ENCODE measurements around the gene COG4.

Gene COG4

GRCh38 chr16:70496513-70496912 is 26.8 kb downstream of the COG4 start:
- no peak for DNase-seq (ENCODE audit: low read depth)
- no peak overlapping the region for H3K4me3 ChIP-seq (ENCODE audit: low read depth, low read length)
- TF ChIP-seq CTCF (IDR thresholded peaks at IDR 0.05; ENCODE audit: low read depth, low read length), result no peak
- no peak for TF ChIP-seq POLR2A (IDR thresholded peaks at IDR 0.05; ENCODE audit: extremely low read depth, insufficient read length)
- TF ChIP-seq MAX (IDR thresholded peaks at IDR 0.05; ENCODE audit: low read depth, low read length), result no peak
- TF ChIP-seq MYC (IDR thresholded peaks at IDR 0.05; ENCODE audit: low read depth, low read length), result no peak

DNA sequence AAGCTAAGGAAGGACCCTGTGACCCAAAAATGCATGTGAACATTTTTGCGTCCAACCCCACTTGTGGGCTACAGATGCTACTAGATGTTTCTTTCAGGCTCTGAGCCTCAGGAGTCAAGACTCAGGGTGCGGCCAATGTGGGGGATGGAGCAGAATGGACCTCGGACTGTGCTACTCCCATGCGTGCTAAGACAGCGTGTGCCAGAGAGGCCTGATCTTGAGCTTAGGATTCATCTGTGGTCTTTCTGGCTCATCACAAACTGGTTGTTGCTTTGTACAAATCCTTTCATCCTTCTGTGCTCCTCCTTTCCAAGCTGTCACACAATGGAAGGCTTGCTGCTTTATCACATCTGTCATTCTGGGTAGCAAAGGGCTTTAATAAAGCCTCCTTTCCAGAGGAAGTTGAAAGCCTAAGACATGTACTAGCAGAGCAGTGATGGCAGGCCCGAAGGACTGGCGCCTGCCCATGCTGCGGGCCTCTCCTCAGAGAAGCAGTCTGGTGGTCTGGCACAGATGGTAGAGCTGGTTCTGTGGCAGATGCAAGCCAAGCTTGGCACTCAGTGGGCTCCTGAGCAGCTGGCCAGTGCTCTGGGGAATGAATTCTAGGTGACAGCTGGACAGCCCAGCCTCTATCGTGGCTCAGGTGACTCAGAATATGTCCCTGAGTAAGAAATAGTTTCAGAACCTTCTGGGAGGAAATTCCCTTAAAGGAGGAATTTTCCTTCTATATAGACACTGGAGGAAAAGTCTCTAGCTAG is 27.8 kb downstream of the COG4 start:
- DNase-seq (ENCODE audit: low read depth), result no peak
- H3K4me3 ChIP-seq (ENCODE audit: low read depth, low read length), result no peak overlapping the region
- TF ChIP-seq CTCF (IDR thresholded peaks at IDR 0.05; ENCODE audit: low read depth, low read length) (no peak), MYC (IDR thresholded peaks at IDR 0.05; ENCODE audit: low read depth, low read length) (no peak), POLR2A (IDR thresholded peaks at IDR 0.05; ENCODE audit: extremely low read depth, insufficient read length) (no peak), MAX (IDR thresholded peaks at IDR 0.05; ENCODE audit: low read depth, low read length) (no peak)

GRCh38 chr16:70494777-70495176 is 28.6 kb downstream of the COG4 start:
- no peak overlapping the region for H3K4me3 ChIP-seq (ENCODE audit: low read depth, low read length)
- DNase-seq (ENCODE audit: low read depth), result no peak
- TF ChIP-seq CTCF (IDR thresholded peaks at IDR 0.05; ENCODE audit: low read depth, low read length) (no peak), POLR2A (IDR thresholded peaks at IDR 0.05; ENCODE audit: extremely low read depth, insufficient read length) (no peak), MYC (IDR thresholded peaks at IDR 0.05; ENCODE audit: low read depth, low read length) (no peak), MAX (IDR thresholded peaks at IDR 0.05; ENCODE audit: low read depth, low read length) (no peak)

DNA sequence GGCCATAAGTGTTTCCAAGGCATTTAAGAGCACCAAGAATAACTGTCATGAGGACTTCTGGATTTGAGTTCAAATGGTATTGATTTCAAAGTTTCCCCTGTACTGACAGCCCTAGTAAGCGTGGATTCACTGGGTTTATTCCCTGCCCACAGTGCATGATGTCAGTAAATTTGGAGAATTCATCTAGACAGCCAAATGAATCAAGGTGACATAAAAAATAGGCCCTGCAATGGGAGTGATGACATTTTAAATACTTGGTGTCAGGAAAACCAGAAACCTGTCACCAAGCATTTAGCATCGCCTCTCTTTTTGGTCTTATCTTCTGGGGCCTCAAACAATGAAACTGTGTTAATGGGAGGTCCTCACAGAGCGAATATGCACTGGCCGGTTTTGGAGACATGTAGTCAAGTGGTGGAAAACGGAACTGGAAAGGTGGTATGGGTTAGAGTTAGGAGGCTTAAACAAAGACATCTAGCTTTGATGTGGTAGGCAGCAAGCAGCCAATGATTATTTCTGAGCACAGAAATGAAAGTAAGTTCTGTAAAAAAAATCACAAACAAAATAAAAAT is 29.1 kb downstream of the COG4 start:
- DNase-seq (ENCODE audit: low read depth), result no peak
- TF ChIP-seq POLR2A (IDR thresholded peaks at IDR 0.05; ENCODE audit: extremely low read depth, insufficient read length) (no peak), MYC (IDR thresholded peaks at IDR 0.05; ENCODE audit: low read depth, low read length) (no peak)
- no peak overlapping the region for H3K4me3 ChIP-seq (ENCODE audit: low read depth, low read length)

DNA sequence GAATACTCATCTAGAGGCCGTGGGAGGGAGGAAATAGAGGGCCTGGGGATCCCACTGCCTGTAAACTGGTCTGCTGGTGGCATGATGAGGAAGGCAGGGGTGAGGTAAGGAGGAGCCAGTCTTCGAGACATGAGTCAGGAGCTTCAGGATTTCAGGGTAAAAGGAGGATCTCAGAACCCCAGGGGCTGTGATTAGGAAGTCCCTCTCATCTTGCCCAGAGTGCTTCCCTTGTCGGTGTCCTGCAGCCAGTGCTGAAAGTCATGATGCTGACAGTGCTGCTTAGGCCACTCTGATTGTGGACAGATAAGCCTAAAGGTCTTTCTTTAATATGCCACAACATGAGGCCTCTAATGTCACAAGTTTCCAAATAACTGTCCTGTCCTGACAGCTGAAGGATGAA is 29.6 kb downstream of the COG4 start:
- no peak overlapping the region for H3K4me3 ChIP-seq (ENCODE audit: low read depth, low read length)
- TF ChIP-seq MAX (IDR thresholded peaks at IDR 0.05; ENCODE audit: low read depth, low read length) (no peak), CTCF (IDR thresholded peaks at IDR 0.05; ENCODE audit: low read depth, low read length) (no peak), MYC (IDR thresholded peaks at IDR 0.05; ENCODE audit: low read depth, low read length) (no peak), POLR2A (IDR thresholded peaks at IDR 0.05; ENCODE audit: extremely low read depth, insufficient read length) (no peak)
- DNase-seq (ENCODE audit: low read depth), result peak; percentile 25

DNA sequence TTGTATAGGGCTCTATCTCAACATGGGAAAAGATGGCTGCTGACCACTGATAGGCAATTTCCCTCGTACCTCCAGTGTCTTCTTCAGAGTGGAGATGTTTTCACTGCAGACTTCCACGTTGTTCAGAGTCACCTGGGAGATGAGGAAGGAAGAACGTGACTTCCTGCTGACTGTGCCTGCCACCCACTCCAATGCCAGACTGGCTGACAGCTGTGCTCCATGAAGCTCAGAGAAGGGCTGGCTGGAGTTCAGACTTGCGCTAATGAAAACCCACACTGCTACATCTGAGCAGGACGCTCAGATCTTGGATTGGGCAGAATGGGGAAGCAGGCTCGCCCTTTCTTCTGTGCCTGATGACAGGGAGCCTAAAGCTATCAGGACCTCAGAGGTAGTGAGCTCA is 33.1 kb downstream of the COG4 start:
- TF ChIP-seq MAX (IDR thresholded peaks at IDR 0.05; ENCODE audit: low read depth, low read length) (no peak), CTCF (IDR thresholded peaks at IDR 0.05; ENCODE audit: low read depth, low read length) (no peak), MYC (IDR thresholded peaks at IDR 0.05; ENCODE audit: low read depth, low read length) (no peak), POLR2A (IDR thresholded peaks at IDR 0.05; ENCODE audit: extremely low read depth, insufficient read length) (no peak)
- no peak for DNase-seq (ENCODE audit: low read depth)
- H3K4me3 ChIP-seq (ENCODE audit: low read depth, low read length), result no peak overlapping the region

Measured in NB4 (cell line).